Naive thymus-derived CD4-positive, alpha-beta T cell (primary cell): ENCODE data around the gene OR2G2. TPM values are rescaled to one million over a fixed set of nuclear protein-coding genes. Genes with fewer than 3 reads are reported as not detected.

Experiments used
- ATAC-seq: fragments of 150-1000 bp; cut with Tn5 transposase; 2 replicates; pipeline ENCODE4 v1.10.0; 2021; ENCODE audit warnings: mild to moderate bottlenecking, moderate library complexity
- CTCF ChIA-PET: fragments of 350-600 bp; sonication (Branson Sonifier 250); formaldehyde crosslinking; loops from one replicate; lab custom pipeline; 2021; ENCODE audit warnings: antibody characterized with exemption; lab: Charles Lee
- POLR2A ChIA-PET: fragments of 350-600 bp; sonication (Branson Sonifier 250); formaldehyde crosslinking; loops from one replicate; lab custom pipeline; 2021; ENCODE audit warnings: antibody characterized with exemption, inconsistent platforms; lab: Charles Lee
- DNase-seq, 9 donors: peaks; one replicate each; pipeline versions ENCODE4 v3.0.0 to v3.0.0-alpha.2; 2020 to 2022; ENCODE audit warnings: mixed read lengths in 1 of 9
- H3K27ac ChIP-seq: one replicate; pipeline ENCODE4 v1.7.0; 2013; ENCODE audit warnings: mild to moderate bottlenecking, low read depth, low read length, moderate library complexity
- H3K27me3 ChIP-seq, 2 donors: one replicate each; pipeline ENCODE4 v1.7.0; 2013; ENCODE audit warnings: low read length in 2 of 2, mild to moderate bottlenecking in 2 of 2, moderate library complexity in 2 of 2; ENCODE audit not compliant: control insufficient read depth in 2 of 2, insufficient read depth in 2 of 2
- H3K36me3 ChIP-seq, 3 experiments: 1 replicate in 2 of 3; 2 replicates in 1 of 3; pipeline ENCODE4 v1.7.0; 2013; ENCODE audit warnings: low read length in 3 of 3, mild to moderate bottlenecking in 3 of 3, moderate library complexity in 1 of 3; ENCODE audit not compliant: insufficient read depth in 3 of 3, control insufficient read depth in 2 of 3
- H3K4me1 ChIP-seq, 2 donors: one replicate each; pipeline ENCODE4 v1.7.0; 2013; ENCODE audit warnings: low read length in 2 of 2, mild to moderate bottlenecking in 2 of 2, moderate library complexity in 1 of 2; ENCODE audit not compliant: control insufficient read depth in 2 of 2, insufficient read depth in 2 of 2
- H3K4me3 ChIP-seq: 2 replicates; pipeline ENCODE4 v1.7.0; 2013; ENCODE audit warnings: mild to moderate bottlenecking, low read length
- H3K9me3 ChIP-seq, 3 experiments: 1 replicate in 2 of 3; 2 replicates in 1 of 3; pipeline ENCODE4 v1.7.0; 2013; ENCODE audit warnings: low read length in 3 of 3; ENCODE audit not compliant: control insufficient read depth in 2 of 3
- H3K27ac Mint-ChIP-seq, 9 donors: one replicate each; pipeline ENCODE4 v1.8.0; 2020 to 2022; ENCODE audit warnings: mixed read lengths in 9 of 9, mild to moderate bottlenecking in 8 of 9, moderate library complexity in 5 of 9, inconsistent platforms in 2 of 9
- H3K27me3 Mint-ChIP-seq, 5 donors: one replicate each; pipeline ENCODE4 v1.8.0; 2021 to 2022; ENCODE audit warnings: mixed read lengths in 5 of 5, mild to moderate bottlenecking in 1 of 5
- H3K36me3 Mint-ChIP-seq, 5 donors: one replicate each; pipeline ENCODE4 v1.8.0; 2020 to 2022; ENCODE audit warnings: mixed read lengths in 5 of 5, mild to moderate bottlenecking in 3 of 5, inconsistent platforms in 1 of 5
- H3K4me1 Mint-ChIP-seq, 7 donors: one replicate each; pipeline ENCODE4 v1.8.0; 2020 to 2022; ENCODE audit warnings: mixed read lengths in 7 of 7, mild to moderate bottlenecking in 3 of 7, inconsistent platforms in 1 of 7
- H3K4me3 Mint-ChIP-seq, 10 donors: one replicate each; pipeline ENCODE4 v1.8.0; 2020 to 2022; ENCODE audit warnings: mild to moderate bottlenecking in 10 of 10, mixed read lengths in 10 of 10, moderate library complexity in 6 of 10, inconsistent platforms in 2 of 10
- H3K9me3 Mint-ChIP-seq, 11 donors: one replicate each; pipeline ENCODE4 v1.8.0; 2020 to 2022; ENCODE audit warnings: mixed read lengths in 11 of 11, mild to moderate bottlenecking in 4 of 11, inconsistent platforms in 1 of 11, moderate library complexity in 1 of 11
- intact Hi-C, 2 donors: fragments of 100-400 bp; cut with micrococcal nuclease; formaldehyde crosslinking; loops; one replicate each; pipeline ENCODE4 v1.15.1; 2023
- polyA plus RNA-seq, 2 donors: library from polyadenylated mRNA; unstranded; fragments of 300-500 nt; fragmentation: Illumina TruSeq; gene quantifications; one replicate each; pipeline ENCODE4 v1.2.3, GENCODE V29; 2021
- total RNA-seq, 6 experiments: library from RNA in 5 of 6; stranded (reverse) in 5 of 6; gene quantifications; 1 replicate in 5 of 6; 2 replicates in 1 of 6; pipeline ENCODE4 v1.2.3 and lab custom pipeline; 2021 to 2026

OR2G2 gene
- total and polyA plus RNA-seq, 7 experiments from 2014 or later: not detected

DNA sequence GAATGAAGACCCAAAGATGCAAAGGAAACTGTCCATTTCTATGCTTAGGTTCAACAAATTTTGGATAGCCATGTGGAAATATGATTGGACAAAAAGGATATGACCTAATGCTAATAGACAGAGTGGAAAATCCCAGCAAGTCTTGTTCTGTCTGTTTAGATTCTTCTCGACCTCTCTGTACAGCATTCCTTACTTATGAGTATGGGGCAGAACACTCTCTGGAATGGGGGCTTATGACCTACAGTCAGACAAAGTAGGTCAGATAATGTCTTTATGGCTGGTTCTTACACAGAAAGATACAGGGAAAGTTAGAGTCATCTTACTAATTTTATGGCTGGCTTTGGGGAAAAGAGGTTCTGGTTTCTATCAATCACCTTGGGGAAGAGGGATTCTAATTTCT, 36.4 kb upstream of the OR2G2 start:
- Mint-ChIP-seq H3K36me3 (no peaks in the 10 kb centered on the region), H3K4me1 (peaks cover 7 to 12% (median 9%) of the 10 kb centered on the region in 7 donors), H3K4me3 (no peak overlapping the region), H3K27me3 (peaks cover 7 to 27% (median 19%) of the 10 kb centered on the region in 5 donors), H3K9me3 (no peaks in the 10 kb centered on the region), H3K27ac (peak overlapping the region in 1 of 9 donors; percentile 9)
- POLR2A ChIA-PET: no interaction called here
- H3K9me3 ChIP-seq: no peaks in the 10 kb centered on the region
- ATAC-seq (no peak), DNase-seq (no peak)
- H3K27me3 ChIP-seq: no peaks in the 10 kb centered on the region
- CTCF ChIA-PET: no interaction called here
- H3K4me1 ChIP-seq: no peaks in the 10 kb centered on the region
- H3K4me3 ChIP-seq: no peak overlapping the region
- intact Hi-C loops: no loop called here
- no peak overlapping the region for H3K27ac ChIP-seq
- H3K36me3 ChIP-seq: no peaks in the 10 kb centered on the region

DNA sequence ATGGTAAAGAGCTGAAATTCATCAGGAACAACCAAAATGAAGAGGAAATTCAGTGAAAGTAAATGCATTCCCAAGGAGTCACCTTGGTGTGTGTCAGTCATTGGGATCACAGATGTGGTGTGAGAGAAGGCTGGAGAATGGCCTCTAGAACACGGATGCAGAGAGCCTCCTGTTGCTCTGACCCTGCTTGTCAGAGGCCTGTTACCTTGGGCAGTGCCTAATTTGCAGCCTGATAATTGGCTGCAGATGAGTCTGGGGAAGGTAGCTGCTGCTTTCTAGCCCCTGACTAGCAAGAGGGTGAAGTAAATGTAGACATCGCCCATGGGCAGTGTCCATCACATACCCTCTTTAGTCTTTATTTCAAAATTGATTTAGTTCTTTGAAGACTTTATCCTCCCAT, 35.9 kb upstream of the OR2G2 start:
- Mint-ChIP-seq H3K4me3 (no peak overlapping the region), H3K36me3 (no peaks in the 10 kb centered on the region), H3K27me3 (peaks cover 7 to 22% (median 16%) of the 10 kb centered on the region in 5 donors), H3K27ac (no peak overlapping the region), H3K9me3 (no peaks in the 10 kb centered on the region), H3K4me1 (peaks cover 7 to 12% (median 9%) of the 10 kb centered on the region in 7 donors)
- Histone ChIP-seq H3K27ac (no peak overlapping the region), H3K9me3 (no peaks in the 10 kb centered on the region), H3K4me3 (no peak overlapping the region), H3K4me1 (no peaks in the 10 kb centered on the region), H3K36me3 (no peaks in the 10 kb centered on the region), H3K27me3 (no peaks in the 10 kb centered on the region)
- intact Hi-C loops: no loop called here
- DNase-seq (no peak), ATAC-seq (no peak)
- POLR2A ChIA-PET: no interaction called here
- CTCF ChIA-PET: no interaction called here

DNA sequence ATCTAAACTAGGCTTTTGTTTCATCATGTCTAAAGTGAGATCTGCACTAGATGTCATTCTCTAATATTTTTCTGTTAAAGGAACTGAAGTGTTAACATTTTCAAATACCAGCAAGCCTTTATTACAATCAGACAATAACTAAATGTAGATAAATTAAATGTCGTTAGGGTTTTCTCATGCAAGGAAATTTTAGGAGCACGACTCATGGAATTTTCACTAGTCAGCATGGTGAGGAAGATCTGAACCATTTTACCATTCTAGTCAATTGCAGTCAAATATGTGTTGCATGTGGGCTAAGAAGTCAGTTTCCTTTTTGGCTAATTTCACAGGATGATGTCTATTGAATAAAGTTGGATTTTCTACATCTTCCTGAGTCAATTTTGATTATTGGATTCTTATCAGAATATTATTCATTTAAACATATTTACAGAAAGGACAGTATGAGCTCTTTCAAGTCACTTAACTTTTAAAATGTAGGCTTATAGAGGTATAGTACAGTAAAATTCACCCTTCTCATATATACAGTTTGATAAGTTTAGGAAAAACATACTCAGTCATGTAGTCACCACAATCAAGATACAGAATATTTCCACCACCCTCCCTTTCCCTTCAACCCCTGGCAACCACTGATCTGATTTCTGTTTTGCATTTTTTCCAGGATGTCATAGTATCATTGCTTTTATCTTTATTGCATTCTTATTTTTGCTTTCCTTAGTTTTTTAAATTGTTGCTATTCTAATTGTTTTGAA, 30.1 kb upstream of the OR2G2 start:
- ATAC-seq (no peak), DNase-seq (no peak)
- no peak overlapping the region for H3K4me3 Mint-ChIP-seq
- POLR2A ChIA-PET: interaction anchor here (0.6 kb wide), 1 partner anchor 486 kb away, joined by 3 read pairs; no protein-coding TSS in a partner anchor
- intact Hi-C loops: no loop called here
- CTCF ChIA-PET: no interaction called here
- H3K27me3 Mint-ChIP-seq: peaks cover 0 to 9% (median 4%) of the 10 kb centered on the region in 5 donors
- no peaks in the 10 kb centered on the region for H3K9me3 Mint-ChIP-seq
- peaks cover 0 to 3% (median 0%) of the 10 kb centered on the region in 7 donors for H3K4me1 Mint-ChIP-seq
- Histone ChIP-seq H3K27ac (no peak overlapping the region), H3K4me3 (no peak overlapping the region), H3K36me3 (no peaks in the 10 kb centered on the region), H3K9me3 (no peaks in the 10 kb centered on the region), H3K4me1 (no peaks in the 10 kb centered on the region), H3K27me3 (no peaks in the 10 kb centered on the region)
- H3K27ac Mint-ChIP-seq: no peak overlapping the region
- H3K36me3 Mint-ChIP-seq: no peaks in the 10 kb centered on the region

DNA sequence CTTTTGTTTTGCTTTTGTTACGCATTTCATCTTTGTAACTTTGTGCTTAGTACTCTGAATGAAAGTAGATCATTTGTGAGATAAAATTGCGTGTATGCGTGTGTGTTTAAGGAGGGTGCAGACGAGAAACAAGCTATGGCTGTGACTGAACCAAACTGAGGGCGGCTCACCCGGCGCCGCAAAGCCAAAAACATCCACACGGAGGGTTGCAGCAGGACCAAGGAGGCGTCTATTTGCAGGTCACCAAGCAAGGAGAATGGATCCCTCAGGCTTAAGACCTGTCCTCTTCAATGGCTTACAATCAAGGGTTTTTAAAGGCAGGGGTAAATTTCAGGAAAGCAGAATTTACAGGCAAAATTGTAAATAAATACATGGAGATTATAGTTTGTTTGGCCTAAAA, 26.4 kb upstream of the OR2G2 start:
- H3K9me3 Mint-ChIP-seq: no peaks in the 10 kb centered on the region
- Histone ChIP-seq H3K4me3 (no peak overlapping the region), H3K27ac (no peak overlapping the region), H3K4me1 (no peaks in the 10 kb centered on the region), H3K9me3 (no peaks in the 10 kb centered on the region), H3K36me3 (no peaks in the 10 kb centered on the region), H3K27me3 (no peaks in the 10 kb centered on the region)
- H3K27ac Mint-ChIP-seq: no peak overlapping the region
- DNase-seq: no peak
- H3K27me3 Mint-ChIP-seq: peaks cover 0 to 9% (median 4%) of the 10 kb centered on the region in 5 donors
- peaks cover 0 to 1% (median 0%) of the 10 kb centered on the region in 7 donors for H3K4me1 Mint-ChIP-seq
- ChIA-PET CTCF (no interaction called here), POLR2A (no interaction called here)
- no peak overlapping the region for H3K4me3 Mint-ChIP-seq
- ATAC-seq: no peak
- H3K36me3 Mint-ChIP-seq: no peaks in the 10 kb centered on the region
- intact Hi-C loops: no loop called here

DNA sequence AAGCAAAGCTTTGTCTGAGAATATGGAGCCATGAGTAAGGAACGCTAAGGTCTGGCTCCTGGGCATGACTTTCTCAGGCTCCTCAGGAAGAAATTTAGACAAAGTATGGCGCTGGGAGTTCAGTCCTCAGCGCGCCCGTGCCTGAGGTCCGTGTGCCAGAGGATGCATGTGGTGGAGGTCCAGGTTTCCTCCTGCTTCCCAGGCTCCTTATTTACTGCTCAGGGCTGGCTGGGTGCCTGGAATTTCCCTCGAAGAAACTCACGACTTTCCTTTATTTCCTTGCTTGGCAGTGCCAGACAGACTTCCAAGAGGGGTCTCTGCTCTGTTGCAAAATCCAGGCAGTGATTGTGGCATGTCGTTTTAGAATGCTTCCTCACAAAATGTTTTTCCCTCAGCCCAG, 26.0 kb upstream of the OR2G2 start:
- Mint-ChIP-seq H3K9me3 (no peaks in the 10 kb centered on the region), H3K4me1 (no peaks in the 10 kb centered on the region), H3K27me3 (peaks cover 0 to 9% (median 4%) of the 10 kb centered on the region in 5 donors), H3K27ac (no peak overlapping the region), H3K4me3 (no peak overlapping the region), H3K36me3 (no peaks in the 10 kb centered on the region)
- no peaks in the 10 kb centered on the region for H3K36me3 ChIP-seq
- no peaks in the 10 kb centered on the region for H3K4me1 ChIP-seq
- DNase-seq: no peak
- ChIA-PET CTCF (no interaction called here), POLR2A (no interaction called here)
- intact Hi-C loops: no loop called here
- H3K9me3 ChIP-seq: no peaks in the 10 kb centered on the region
- no peak for ATAC-seq
- no peaks in the 10 kb centered on the region for H3K27me3 ChIP-seq
- no peak overlapping the region for H3K27ac ChIP-seq
- no peak overlapping the region for H3K4me3 ChIP-seq

DNA sequence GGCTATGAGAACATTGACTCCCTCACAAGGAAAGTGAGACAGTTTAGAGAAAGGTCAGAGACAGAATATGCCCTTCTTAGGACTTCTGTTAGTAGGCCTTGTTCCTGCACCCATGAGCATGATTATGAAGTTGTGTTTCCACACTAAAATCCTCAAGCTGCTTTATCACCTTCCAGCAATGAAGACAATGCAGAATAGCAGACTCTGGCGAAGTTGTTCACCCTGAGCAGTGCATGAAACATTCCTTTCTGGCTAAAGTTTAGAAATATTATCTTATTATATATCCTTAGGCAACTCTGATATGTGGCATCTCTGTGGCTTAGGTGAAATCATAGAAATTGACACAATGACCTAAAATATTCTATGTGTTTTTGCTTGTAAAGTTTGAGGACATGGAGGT, 13.9 kb upstream of the OR2G2 start:
- Histone ChIP-seq H3K9me3 (no peaks in the 10 kb centered on the region), H3K4me3 (no peak overlapping the region)
- peaks cover 0 to 34% (median 21%) of the 10 kb centered on the region in 5 donors for H3K27me3 Mint-ChIP-seq

DNA sequence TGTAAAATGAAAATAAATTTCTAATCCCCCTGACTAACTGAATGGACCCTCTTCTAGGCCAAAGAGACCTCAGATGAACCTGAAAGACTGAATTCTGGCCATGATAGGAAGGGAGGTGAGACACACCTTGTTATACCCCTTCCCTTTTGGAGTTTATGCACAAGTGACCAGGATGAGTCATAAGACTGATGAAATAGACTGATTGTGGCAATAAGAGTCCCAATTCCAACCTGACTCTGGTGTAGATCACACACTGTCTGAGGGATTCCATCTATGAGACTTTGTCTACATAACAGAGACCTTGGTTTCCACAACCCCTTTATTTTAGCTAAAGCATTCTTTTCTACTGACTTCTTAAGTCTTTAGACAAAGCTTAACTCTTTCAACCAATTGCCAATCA, 13.5 kb upstream of the OR2G2 start:
- no peak overlapping the region for H3K4me3 Mint-ChIP-seq
- Histone ChIP-seq H3K36me3 (no peaks in the 10 kb centered on the region), H3K4me3 (no peak overlapping the region), H3K27ac (no peak overlapping the region), H3K4me1 (no peaks in the 10 kb centered on the region), H3K27me3 (no peaks in the 10 kb centered on the region), H3K9me3 (no peaks in the 10 kb centered on the region)
- CTCF ChIA-PET: no interaction called here
- H3K4me1 Mint-ChIP-seq: peaks cover 0 to 2% (median 0%) of the 10 kb centered on the region in 7 donors
- DNase-seq: no peak
- peaks cover 0 to 34% (median 21%) of the 10 kb centered on the region in 5 donors for H3K27me3 Mint-ChIP-seq
- POLR2A ChIA-PET: no interaction called here
- peaks cover 0 to 17% (median 15%) of the 10 kb centered on the region in 11 donors for H3K9me3 Mint-ChIP-seq
- H3K36me3 Mint-ChIP-seq: peaks cover 0 to 17% (median 0%) of the 10 kb centered on the region in 5 donors
- H3K27ac Mint-ChIP-seq: no peak overlapping the region
- intact Hi-C loops: no loop called here
- no peak for ATAC-seq

More for the DNA sequence above, 13.9 kb upstream of the OR2G2 start:
- Mint-ChIP-seq H3K4me1 (peaks cover 0 to 2% (median 0%) of the 10 kb centered on the region in 7 donors), H3K27ac (no peak overlapping the region), H3K9me3 (peaks cover 0 to 18% (median 15%) of the 10 kb centered on the region in 11 donors), H3K36me3 (peaks cover 0 to 17% (median 0%) of the 10 kb centered on the region in 5 donors), H3K4me3 (no peak overlapping the region)
- POLR2A ChIA-PET: no interaction called here
- DNase-seq: no peak
- Histone ChIP-seq H3K36me3 (no peaks in the 10 kb centered on the region), H3K27me3 (no peaks in the 10 kb centered on the region), H3K4me1 (no peaks in the 10 kb centered on the region), H3K27ac (no peak overlapping the region)
- intact Hi-C loops: no loop called here
- ATAC-seq: no peak
- CTCF ChIA-PET: interaction anchor here (0.6 kb wide), 1 partner anchor 103 kb away, joined by 4 read pairs; no protein-coding TSS in a partner anchor
